ENCODE data around the gene PRKAR1A. TPM values are rescaled to one million over a fixed set of nuclear protein-coding genes. Genes with fewer than 3 reads are reported as not detected.

The PRKAR1A gene
- polyA plus RNA-seq, 1 experiment, result 282 TPM

DNA sequence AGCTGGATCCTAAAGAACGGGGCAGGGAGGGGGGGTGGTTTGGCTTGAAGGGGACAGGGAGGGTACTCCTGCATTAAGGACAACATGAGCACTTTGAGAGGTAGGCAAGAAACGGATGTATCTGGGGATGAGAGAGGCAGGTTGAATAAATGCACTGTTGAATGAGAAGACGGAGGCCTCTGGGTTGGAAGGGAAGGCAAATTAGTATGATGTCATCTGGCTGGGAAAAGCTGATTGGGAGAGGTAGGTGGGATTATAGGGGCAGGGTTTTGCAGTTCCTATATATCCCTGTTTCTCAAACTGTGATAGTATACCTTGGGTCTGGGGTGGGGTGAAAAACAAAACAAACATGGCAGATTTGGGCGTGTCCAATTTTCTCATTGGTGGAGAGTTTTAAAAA, 44.3 kb downstream of the PRKAR1A start:
- no peak overlapping the region for H3K27ac ChIP-seq (ENCODE audit: low read depth, low read length)
- TF ChIP-seq CTCF (IDR thresholded peaks at IDR 0.05; ENCODE audit: low read depth, low read length), result no peak
- H3K9me3 ChIP-seq (ENCODE audit: control insufficient read depth, insufficient read depth, low read length), result no peaks in the 10 kb centered on the region
- H3K27me3 ChIP-seq (ENCODE audit: control insufficient read depth, insufficient read depth, low read length), result no peaks in the 10 kb centered on the region
- no peak for DNase-seq (ENCODE audit: low read depth, low spot score)
- CTCF ChIA-PET, result no interaction called here
- H3K4me3 ChIP-seq (ENCODE audit: low read depth, low read length), result no peak overlapping the region
- POLR2A ChIA-PET, result no interaction called here

GRCh38 chr17:68559316-68559715, 47.1 kb downstream of the PRKAR1A start:
- ChIA-PET CTCF (no interaction called here), POLR2A (no interaction called here)
- DNase-seq (ENCODE audit: low read depth, low spot score), result no peak
- TF ChIP-seq CTCF (IDR thresholded peaks at IDR 0.05; ENCODE audit: low read depth, low read length), result no peak
- H3K27ac ChIP-seq (ENCODE audit: low read depth, low read length), result no peak overlapping the region
- no peaks in the 10 kb centered on the region for H3K27me3 ChIP-seq (ENCODE audit: control insufficient read depth, insufficient read depth, low read length)
- no peak overlapping the region for H3K4me3 ChIP-seq (ENCODE audit: low read depth, low read length)
- no peaks in the 10 kb centered on the region for H3K9me3 ChIP-seq (ENCODE audit: control insufficient read depth, insufficient read depth, low read length)

GRCh38 chr17:68560966-68561720, 48.9 kb downstream of the PRKAR1A start:
- ChIA-PET CTCF (no interaction called here), POLR2A (no interaction called here)
- Histone ChIP-seq H3K4me3 (ENCODE audit: low read depth, low read length) (no peak overlapping the region), H3K27ac (ENCODE audit: low read depth, low read length) (no peak overlapping the region), H3K27me3 (ENCODE audit: control insufficient read depth, insufficient read depth, low read length) (no peaks in the 10 kb centered on the region), H3K9me3 (ENCODE audit: control insufficient read depth, insufficient read depth, low read length) (no peaks in the 10 kb centered on the region)
- no peak for TF ChIP-seq CTCF (IDR thresholded peaks at IDR 0.05; ENCODE audit: low read depth, low read length)
- DNase-seq (ENCODE audit: low read depth, low spot score), result no peak

GRCh38 chr17:68562736-68563135, 50.5 kb downstream of the PRKAR1A start:
- ChIA-PET CTCF (no interaction called here), POLR2A (no interaction called here)
- no peak for DNase-seq (ENCODE audit: low read depth, low spot score)
- H3K4me3 ChIP-seq (ENCODE audit: low read depth, low read length), result no peak overlapping the region
- no peak overlapping the region for H3K27ac ChIP-seq (ENCODE audit: low read depth, low read length)
- no peak for TF ChIP-seq CTCF (IDR thresholded peaks at IDR 0.05; ENCODE audit: low read depth, low read length)
- H3K27me3 ChIP-seq (ENCODE audit: control insufficient read depth, insufficient read depth, low read length), result no peaks in the 10 kb centered on the region
- no peaks in the 10 kb centered on the region for H3K9me3 ChIP-seq (ENCODE audit: control insufficient read depth, insufficient read depth, low read length)

DNA sequence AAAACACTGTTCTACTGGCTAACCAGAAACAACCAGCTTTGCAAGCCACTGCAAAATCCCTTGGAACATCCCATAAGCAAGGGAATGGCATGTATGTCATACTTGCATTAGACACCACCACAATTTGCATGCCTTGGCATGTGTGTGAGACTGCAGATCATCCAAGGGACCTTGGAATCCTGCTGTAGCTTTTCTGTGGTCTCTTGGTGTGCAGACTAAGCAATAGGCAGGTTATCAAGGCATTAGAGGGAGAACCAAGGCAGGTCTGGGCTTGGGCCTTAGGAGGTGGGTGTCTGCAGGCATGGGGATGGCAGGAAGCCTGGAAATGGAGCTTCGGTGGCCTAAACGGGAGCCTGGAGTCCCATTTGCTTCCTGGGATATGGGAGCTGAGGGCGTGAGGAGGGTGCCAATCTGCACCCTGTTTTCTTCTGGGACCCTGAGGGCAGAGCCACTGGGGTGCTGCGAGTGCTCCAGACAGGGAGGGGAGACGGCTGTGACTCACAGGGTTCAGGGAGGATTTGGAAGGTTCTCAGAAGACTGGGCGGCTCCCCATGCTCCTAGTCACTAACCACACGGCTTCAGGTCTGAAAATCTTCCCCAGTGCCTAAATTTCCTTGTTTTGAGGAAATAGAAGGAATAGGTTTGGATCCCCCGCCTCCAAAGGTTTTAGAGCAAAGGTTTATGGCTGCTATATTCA, 52.3 kb downstream of the PRKAR1A start:
- no peak overlapping the region for H3K4me3 ChIP-seq (ENCODE audit: low read depth, low read length)
- CTCF ChIA-PET, result interaction anchor here (0.6 to 0.8 kb wide), 2 partner anchors 13 to 31 kb away, joined by 3 to 4 read pairs; no protein-coding TSS in a partner anchor
- no peaks in the 10 kb centered on the region for H3K27me3 ChIP-seq (ENCODE audit: control insufficient read depth, insufficient read depth, low read length)
- no peak overlapping the region for H3K27ac ChIP-seq (ENCODE audit: low read depth, low read length)
- no peak for TF ChIP-seq CTCF (IDR thresholded peaks at IDR 0.05; ENCODE audit: low read depth, low read length)
- DNase-seq (ENCODE audit: low read depth, low spot score), result no peak
- no peaks in the 10 kb centered on the region for H3K9me3 ChIP-seq (ENCODE audit: control insufficient read depth, insufficient read depth, low read length)
- POLR2A ChIA-PET, result no interaction called here
